Chondrocyte (in vitro differentiated cells): ENCODE results near the gene CMSS1. TPM values are rescaled to one million over a fixed set of nuclear protein-coding genes. Genes with fewer than 3 reads are reported as not detected.

Source experiments
- DNase-seq: peaks from one replicate; pipeline ENCODE4 v3.0.0; 2021; ENCODE audit warnings: mixed read lengths, low spot score
- H3K27ac Mint-ChIP-seq: one replicate; pipeline ENCODE4 v1.8.0; 2021; ENCODE audit warnings: mild to moderate bottlenecking, moderate library complexity, mixed read lengths; ENCODE audit not compliant: unreplicated experiment
- H3K27me3 Mint-ChIP-seq: 2 replicates; pipeline ENCODE4 v1.8.0; 2021; ENCODE audit warnings: low read depth, mixed read lengths
- H3K36me3 Mint-ChIP-seq: 2 replicates; pipeline ENCODE4 v1.8.0; 2021; ENCODE audit warnings: low read depth, mixed read lengths
- H3K4me1 Mint-ChIP-seq: 2 replicates; pipeline ENCODE4 v1.8.0; 2021; ENCODE audit warnings: low read depth, mild to moderate bottlenecking, mixed read lengths
- H3K4me3 Mint-ChIP-seq: one replicate; pipeline ENCODE4 v1.8.0; 2021; ENCODE audit warnings: mild to moderate bottlenecking, moderate library complexity, mixed read lengths; ENCODE audit not compliant: unreplicated experiment
- H3K9me3 Mint-ChIP-seq: 2 replicates; pipeline ENCODE4 v1.8.0; 2021; ENCODE audit warnings: low read depth, mixed read lengths
- total RNA-seq: library from RNA; stranded (reverse); gene quantifications from 3 replicates; pipeline ENCODE4 v1.2.1, GENCODE V29; 2021
- TF ChIP-seq, protein P1 (sequence below): fragments of 200-600 bp; sonication (generic); IDR thresholded peaks from 2 replicates; pipeline ENCODE4 v1.5.0; 2021; ENCODE audit warnings: antibody characterized with exemption, mild to moderate bottlenecking, moderate library complexity

The CMSS1 gene
- total RNA-seq, 1 donor from 2014 or later: 19.5 TPM

DNA sequence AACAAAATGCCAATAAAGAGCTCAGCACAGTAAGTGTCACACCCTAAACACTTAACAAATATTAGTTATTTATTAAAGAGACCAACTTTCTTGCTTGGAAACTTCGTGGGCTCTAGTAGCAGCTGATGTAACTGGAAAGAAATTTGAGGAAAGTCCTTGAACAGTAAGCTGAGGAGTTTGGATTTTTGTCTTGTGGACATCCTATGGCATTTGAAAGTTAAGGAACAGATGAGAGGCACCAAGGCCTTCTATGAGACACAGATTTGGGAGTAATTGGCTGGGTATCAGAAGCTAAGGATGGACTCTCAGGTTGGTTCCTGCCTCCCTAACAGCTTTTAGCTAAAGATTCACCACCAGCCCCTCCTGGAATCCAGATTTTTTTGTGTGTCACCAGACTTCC lies 356.3 kb downstream of the CMSS1 start:
- peaks cover 27% of the 10 kb centered on the region for H3K4me1 Mint-ChIP-seq
- no peaks in the 10 kb centered on the region for H3K27me3 Mint-ChIP-seq
- no peak for DNase-seq
- no peak overlapping the region for H3K4me3 Mint-ChIP-seq
- peak overlapping the region; percentile 35 for H3K27ac Mint-ChIP-seq
- no peaks in the 10 kb centered on the region for H3K9me3 Mint-ChIP-seq
- TF ChIP-seq, protein P1, sequence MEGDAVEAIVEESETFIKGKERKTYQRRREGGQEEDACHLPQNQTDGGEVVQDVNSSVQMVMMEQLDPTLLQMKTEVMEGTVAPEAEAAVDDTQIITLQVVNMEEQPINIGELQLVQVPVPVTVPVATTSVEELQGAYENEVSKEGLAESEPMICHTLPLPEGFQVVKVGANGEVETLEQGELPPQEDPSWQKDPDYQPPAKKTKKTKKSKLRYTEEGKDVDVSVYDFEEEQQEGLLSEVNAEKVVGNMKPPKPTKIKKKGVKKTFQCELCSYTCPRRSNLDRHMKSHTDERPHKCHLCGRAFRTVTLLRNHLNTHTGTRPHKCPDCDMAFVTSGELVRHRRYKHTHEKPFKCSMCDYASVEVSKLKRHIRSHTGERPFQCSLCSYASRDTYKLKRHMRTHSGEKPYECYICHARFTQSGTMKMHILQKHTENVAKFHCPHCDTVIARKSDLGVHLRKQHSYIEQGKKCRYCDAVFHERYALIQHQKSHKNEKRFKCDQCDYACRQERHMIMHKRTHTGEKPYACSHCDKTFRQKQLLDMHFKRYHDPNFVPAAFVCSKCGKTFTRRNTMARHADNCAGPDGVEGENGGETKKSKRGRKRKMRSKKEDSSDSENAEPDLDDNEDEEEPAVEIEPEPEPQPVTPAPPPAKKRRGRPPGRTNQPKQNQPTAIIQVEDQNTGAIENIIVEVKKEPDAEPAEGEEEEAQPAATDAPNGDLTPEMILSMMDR: no peak
- H3K36me3 Mint-ChIP-seq: peaks cover 13% of the 10 kb centered on the region

DNA sequence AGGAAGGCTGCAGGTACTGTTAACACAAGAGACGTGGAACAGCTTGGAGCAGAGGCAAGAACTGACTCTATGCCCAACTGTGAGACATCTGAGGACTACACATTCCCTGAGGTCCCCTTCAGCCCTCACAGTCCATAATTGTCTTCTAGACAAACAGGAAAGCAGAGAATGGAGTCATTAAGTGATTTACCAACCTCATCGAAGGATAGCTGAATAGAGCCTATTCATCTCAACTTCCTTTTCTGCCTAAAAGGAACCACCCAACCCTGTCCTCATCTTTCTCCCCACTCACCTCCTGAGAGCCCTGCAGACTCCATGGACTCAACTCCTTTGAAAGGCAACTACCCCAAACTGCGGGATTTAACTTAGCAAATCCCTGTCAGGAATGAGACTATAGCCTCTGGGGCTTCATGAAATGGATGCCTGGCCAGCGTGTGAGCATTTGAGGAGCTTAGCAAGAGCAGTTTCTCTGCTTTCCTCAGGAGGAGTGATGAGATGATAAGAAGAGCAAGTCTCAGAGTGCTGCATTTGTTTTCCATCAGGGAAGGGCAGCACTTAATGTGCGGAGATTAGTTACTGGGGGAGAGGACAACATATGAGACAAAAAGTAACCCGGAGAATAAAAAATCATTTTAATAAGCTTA lies 358.1 kb downstream of the CMSS1 start:
- Mint-ChIP-seq H3K36me3 (peaks cover 19% of the 10 kb centered on the region), H3K27ac (no peak overlapping the region), H3K4me1 (peaks cover 19% of the 10 kb centered on the region), H3K9me3 (peaks cover 4% of the 10 kb centered on the region), H3K4me3 (no peak overlapping the region), H3K27me3 (no peaks in the 10 kb centered on the region)
- DNase-seq: no peak
- TF ChIP-seq, protein P1: no peak

DNA sequence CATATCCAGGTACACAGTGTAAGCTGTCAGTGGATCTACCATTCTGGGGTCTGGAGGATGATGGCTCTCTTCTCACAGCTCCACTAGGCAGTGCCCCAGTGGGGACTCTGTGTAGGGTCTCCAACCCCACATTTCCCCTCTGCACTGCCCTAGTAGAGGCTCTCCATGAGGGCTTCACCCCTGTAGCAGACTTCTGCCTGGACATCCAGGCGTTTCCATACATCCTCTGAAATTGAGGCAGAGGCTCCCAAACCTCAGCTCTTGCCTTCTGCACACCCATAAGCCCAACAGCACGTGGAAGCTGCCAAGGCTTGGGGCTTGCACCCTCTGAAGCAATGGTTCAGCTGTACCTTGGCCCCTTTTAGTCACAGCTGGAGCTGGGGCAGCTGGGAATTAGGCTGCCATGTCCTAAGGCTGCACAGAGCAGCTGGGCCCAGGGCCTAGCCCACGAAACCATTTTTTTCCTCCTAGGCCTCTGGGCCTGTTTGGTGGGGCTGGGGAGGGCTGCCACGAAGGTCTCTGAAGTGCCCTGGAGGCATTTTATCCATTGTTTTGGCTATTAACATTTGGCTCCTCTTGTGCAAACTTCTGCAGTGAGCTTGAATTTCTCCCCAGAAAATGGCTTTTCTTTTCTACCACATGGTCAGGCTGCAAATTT lies 362.2 kb downstream of the CMSS1 start:
- TF ChIP-seq, protein P1: no peak
- no peak for DNase-seq
- Mint-ChIP-seq H3K27me3 (no peaks in the 10 kb centered on the region), H3K36me3 (peaks cover 15% of the 10 kb centered on the region), H3K27ac (no peak overlapping the region), H3K4me3 (no peak overlapping the region), H3K4me1 (peaks cover 6% of the 10 kb centered on the region), H3K9me3 (peaks cover 4% of the 10 kb centered on the region)

DNA sequence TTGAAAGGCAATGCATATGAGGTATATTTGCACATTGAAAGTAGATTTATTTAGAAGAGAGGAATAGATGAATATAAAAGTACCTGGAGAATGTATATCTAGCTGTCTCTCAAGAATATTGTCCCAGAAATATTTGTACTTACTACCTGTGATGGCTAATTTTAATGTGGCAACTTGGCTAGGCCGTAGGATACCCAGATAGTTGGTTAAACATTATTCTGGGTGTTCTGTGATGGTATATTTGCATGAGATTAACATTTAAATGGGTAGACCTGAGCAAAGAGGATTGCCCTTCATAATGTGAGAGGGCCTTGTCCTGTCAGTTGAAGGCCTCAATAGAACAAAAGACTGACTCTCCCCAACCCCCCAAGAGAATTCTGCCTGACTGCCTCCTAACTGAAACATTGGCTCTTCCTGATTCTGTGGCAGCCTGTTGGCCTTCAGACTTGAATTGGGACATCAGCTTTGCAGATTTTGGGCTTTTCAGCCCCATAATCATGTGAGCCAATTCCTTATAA lies 366.0 kb downstream of the CMSS1 start:
- peaks cover 7% of the 10 kb centered on the region for H3K4me1 Mint-ChIP-seq
- TF ChIP-seq, protein P1: no peak
- H3K27me3 Mint-ChIP-seq: no peaks in the 10 kb centered on the region
- H3K4me3 Mint-ChIP-seq: no peak overlapping the region
- peaks cover 4% of the 10 kb centered on the region for H3K9me3 Mint-ChIP-seq
- no peak for DNase-seq
- H3K27ac Mint-ChIP-seq: no peak overlapping the region
- H3K36me3 Mint-ChIP-seq: peaks cover 10% of the 10 kb centered on the region

DNA sequence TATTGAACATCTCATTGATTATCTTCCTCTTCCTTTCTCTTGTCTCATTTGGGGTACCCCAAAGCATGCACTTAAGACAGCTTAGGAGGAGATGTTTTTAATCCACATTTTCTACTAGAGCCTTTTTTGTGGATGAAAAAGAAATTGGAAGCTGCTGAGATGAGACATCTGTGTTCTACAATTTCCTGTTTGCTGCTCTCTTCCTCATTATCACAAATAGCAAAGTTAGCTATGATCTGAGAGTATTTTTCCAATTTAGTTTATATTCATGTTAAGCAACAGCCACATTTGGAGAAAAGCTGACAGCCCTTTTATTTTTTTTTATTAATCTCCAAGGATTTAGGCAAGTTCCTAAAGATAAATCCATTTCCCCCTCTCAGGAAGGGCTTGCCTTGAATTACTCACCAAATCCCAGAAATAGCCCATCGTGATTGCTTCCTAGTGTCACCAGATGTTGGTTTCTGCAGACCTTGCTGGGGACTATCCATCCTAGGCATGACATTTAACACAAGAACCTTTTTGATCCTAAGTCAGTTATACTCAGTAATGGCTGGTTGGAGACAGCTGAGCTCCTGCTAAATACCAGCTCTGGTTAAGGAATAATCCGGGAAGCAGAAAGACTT lies 367.4 kb downstream of the CMSS1 start:
- TF ChIP-seq, protein P1: no peak
- no peak for DNase-seq
- peaks cover 2% of the 10 kb centered on the region for H3K36me3 Mint-ChIP-seq

More for the DNA sequence above, 367.4 kb downstream of the CMSS1 start:
- Mint-ChIP-seq H3K4me3 (no peak overlapping the region), H3K4me1 (peaks cover 7% of the 10 kb centered on the region), H3K27me3 (no peaks in the 10 kb centered on the region), H3K27ac (no peak overlapping the region), H3K9me3 (peaks cover 2% of the 10 kb centered on the region)
